GM13976 (cell line): ENCODE data around the gene JMJD4.

Experiments
- DNase-seq: peaks from one replicate; pipeline ENCODE4 v3.0.0; 2012; ENCODE audit warnings: low spot score
- CTCF ChIP-seq: IDR thresholded peaks from 2 replicates; pipeline ENCODE4 v1.5.1; 2012; ENCODE audit warnings: borderline replicate concordance, mild to moderate bottlenecking; ENCODE audit not compliant: insufficient read depth; ENCODE audit errors: extremely low read depth, missing control alignments, control extremely low read depth
- in situ Hi-C: fragments of 300-500 bp; cut with MboI; formaldehyde crosslinking; loops from one replicate; pipeline ENCODE4 v1.12.0; 2022; ENCODE audit warnings: low sequenced_read_pairs, mixed read lengths, inconsistent platforms; ENCODE audit not compliant: unreplicated experiment

Gene JMJD4

GRCh38 chr1:227774051-227774731, 39.1 kb upstream of the JMJD4 start:
- no peak for TF ChIP-seq CTCF
- DNase-seq: no peak
- in situ Hi-C loops: no loop called here

- in situ Hi-C loops: no loop called here
- TF ChIP-seq CTCF: no peak
- no peak for DNase-seq
Observed at GRCh38 chr1:227773558-227773957, 38.5 kb upstream of the JMJD4 start.

DNA sequence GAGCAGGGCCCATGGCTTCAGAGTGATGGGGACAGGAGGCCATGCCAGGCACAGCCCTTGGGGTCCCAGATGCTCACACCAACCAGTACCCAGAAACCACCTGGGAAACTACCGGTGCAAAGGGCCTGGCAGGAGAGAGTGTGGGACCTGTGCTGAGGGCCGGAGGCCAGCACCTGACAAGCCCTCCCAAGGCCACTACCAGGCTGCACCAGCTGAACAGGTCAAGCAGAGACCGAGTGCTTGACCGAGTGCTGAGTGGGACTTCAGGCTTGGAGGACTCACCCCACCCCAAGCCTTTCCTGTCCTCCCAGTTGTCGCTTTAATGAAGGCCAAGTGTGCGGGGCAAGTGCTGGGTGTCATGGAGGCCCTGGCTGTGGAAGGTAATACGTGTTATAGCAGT, 36.7 kb upstream of the JMJD4 start:
- TF ChIP-seq CTCF: no peak
- in situ Hi-C loops: no loop called here
- no peak for DNase-seq

GRCh38 chr1:227771326-227771725, 36.2 kb upstream of the JMJD4 start:
- in situ Hi-C loops: no loop called here
- no peak for TF ChIP-seq CTCF
- DNase-seq: no peak

DNA sequence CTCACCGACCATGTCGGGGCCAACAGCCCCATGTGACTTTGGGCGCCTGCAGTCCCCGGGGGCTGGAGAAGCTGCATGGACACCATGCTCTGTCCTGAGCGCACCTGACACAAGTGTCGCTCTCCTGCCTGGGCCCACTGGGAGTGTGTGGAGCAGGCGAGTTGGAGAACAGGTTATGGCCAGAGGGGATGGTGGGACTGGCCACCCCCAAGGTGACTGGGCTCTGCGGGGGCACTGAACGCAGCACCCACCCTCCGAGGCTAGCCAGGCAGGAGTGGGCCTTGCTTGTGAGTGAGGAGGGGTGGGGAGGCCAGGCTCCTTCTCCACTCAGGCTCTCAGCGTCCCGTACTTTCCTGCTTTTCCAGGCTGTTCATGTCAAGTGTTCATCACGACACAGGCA, 35.7 kb upstream of the JMJD4 start:
- in situ Hi-C loops: no loop called here
- DNase-seq: no peak
- TF ChIP-seq CTCF: no peak

GRCh38 chr1:227769936-227770494, 34.9 kb upstream of the JMJD4 start:
- TF ChIP-seq CTCF: no peak
- DNase-seq: no peak
- in situ Hi-C loops: no loop called here
